NOMO-1 treated with dmso at 0.1 percent for 144 hours (cell line): ENCODE measurements around the gene RAB11A.

Source experiments
- DNase-seq: peaks from one replicate; lab custom pipeline; 2025; ENCODE audit not compliant: unreplicated experiment; lab: John Stamatoyannopoulos, UW

RAB11A gene

GRCh38 chr15:65937054-65937453 is 67.8 kb downstream of the RAB11A start:
- no peak for DNase-seq

DNA sequence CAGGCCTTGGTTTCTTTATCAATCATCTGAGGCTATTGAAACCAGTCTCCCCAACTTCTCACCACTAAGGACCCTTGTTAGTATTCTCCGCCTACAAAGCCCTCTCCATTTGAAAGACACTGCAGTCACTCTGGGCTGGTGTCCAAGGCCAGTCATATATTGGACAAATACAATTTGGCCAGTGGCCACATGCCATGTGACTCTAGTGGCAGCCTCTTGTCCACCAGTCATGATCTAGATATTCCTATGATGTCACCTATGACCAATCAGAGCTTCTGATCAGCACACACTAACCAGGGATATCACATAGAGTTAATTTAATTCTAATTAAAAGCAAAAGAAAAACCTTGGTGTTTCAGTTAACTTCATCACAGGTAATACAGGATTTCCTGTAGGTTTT is 68.2 kb downstream of the RAB11A start:
- no peak for DNase-seq

GRCh38 chr15:65938604-65939003 is 69.3 kb downstream of the RAB11A start:
- DNase-seq = no peak

DNA sequence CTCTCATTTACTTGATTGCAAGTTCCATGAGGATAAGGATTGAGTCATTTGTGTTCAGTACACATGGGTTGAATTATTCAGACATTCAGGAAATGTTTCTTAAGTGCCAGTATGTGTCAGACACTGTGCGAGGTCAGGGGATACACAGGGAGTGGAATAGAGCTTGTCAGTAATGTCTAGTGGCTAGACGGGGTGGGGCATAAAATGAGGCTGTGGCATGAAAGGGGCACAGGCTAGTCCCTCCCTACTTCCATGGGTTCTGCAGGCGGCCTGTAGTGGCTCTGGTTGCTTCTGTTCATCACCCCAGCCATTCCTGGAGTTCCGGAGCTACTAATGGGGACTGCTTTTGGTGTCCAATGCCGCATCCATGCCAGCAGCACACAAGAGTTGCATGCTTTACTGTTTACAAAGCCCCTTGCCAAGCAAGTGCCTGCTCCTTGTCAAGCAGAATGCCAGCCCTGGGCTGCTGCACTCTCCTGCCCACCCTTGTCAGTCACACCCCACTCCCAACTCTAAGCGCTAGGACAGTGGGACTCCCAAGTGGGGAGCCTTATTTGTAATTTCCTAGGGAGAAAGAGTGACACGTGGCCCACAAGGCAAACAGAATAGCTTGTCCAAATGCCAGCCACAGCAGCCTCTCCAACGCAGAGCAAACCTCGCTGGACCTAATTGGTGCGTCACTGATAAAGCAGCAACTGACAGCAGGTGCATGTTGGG is 70.8 kb downstream of the RAB11A start:
- no peak for DNase-seq

DNA sequence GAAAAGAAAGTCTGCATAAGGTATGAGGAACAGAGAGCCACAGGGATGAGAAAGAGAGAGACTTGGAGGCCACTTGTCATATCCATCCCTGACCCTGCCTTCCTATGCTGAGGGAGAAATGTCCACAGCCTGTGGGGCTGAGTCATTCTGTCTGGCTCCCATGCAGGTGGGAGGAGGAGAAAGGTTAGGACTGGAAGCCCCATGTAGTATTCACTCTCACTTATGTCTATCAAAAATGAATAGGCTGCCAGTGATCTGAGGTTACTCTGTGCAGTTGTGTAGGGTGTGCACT is 71.3 kb downstream of the RAB11A start:
- no peak for DNase-seq
